ENCODE measurements around the gene PCDHGA1. TPM values are rescaled to one million over a fixed set of nuclear protein-coding genes. Genes with fewer than 3 reads are reported as not detected.
"Not testable (repeated sequence)": the region's sequence is repeated elsewhere in the genome, so short reads cannot be mapped to it uniquely, and the experiment has no call there.

The PCDHGA1 gene
- polyA plus RNA-seq (2011; rRNA removed) (1.9 and 2.2 TPM in 2 replicates), polyA minus RNA-seq (2011; rRNA and poly(A)+ RNA removed) (3.1 and 3.8 TPM in 2 replicates)

GRCh38 chr5:141330299-141331080, at the start of gene PCDHGA1:
PCDHGA1 (plus strand) TSS chr5:141330514.
- peak; percentile 51 for TF ChIP-seq CTCF (IDR thresholded peaks at IDR 0.05; ENCODE audit: low read depth, low read length)
- Histone ChIP-seq H3K27me3 (ENCODE audit: control insufficient read depth, insufficient read depth, low read length) (peaks cover 7% of the 10 kb centered on the region), H3K27ac (ENCODE audit: low read depth, low read length) (no peak within 1 kb of the TSS), H3K9me3 (ENCODE audit: control insufficient read depth, insufficient read depth, low read length) (peaks cover 44% of the 10 kb centered on the region), H3K4me3 (ENCODE audit: low read depth, low read length) (peak within 1 kb of the TSS; percentile 31)
- POLR2A ChIA-PET, result interaction anchor here (1.6 kb wide), 1 partner anchor 10 kb away, joined by 12 read pairs; the partner anchor contains the start of gene TAF7
- CTCF ChIA-PET, result interaction anchor here (0.6 to 8.5 kb wide), 22 partner anchors 9 to 237 kb away, joined by 3 to 133 read pairs (median 5); partner anchors contain the start of genes PCDHGA10, PCDHGA2, PCDHGA3 and PCDHGA5
- no peak for DNase-seq (ENCODE audit: low read depth, low spot score)

GRCh38 chr5:141298376-141298775, 31.9 kb upstream of the PCDHGA1 start:
- no peak for TF ChIP-seq CTCF (IDR thresholded peaks at IDR 0.05; ENCODE audit: low read depth, low read length)
- CTCF ChIA-PET, result no interaction called here
- POLR2A ChIA-PET, result no interaction called here
- Histone ChIP-seq H3K27me3 (ENCODE audit: control insufficient read depth, insufficient read depth, low read length) (no peaks in the 10 kb centered on the region), H3K27ac (ENCODE audit: low read depth, low read length) (no peak overlapping the region), H3K9me3 (ENCODE audit: control insufficient read depth, insufficient read depth, low read length) (peaks cover 39% of the 10 kb centered on the region), H3K4me3 (ENCODE audit: low read depth, low read length) (no peak overlapping the region)
- DNase-seq (ENCODE audit: low read depth, low spot score), result no peak

- DNase-seq (ENCODE audit: low read depth, low spot score), result no peak
- ChIA-PET POLR2A (no interaction called here), CTCF (no interaction called here)
- H3K27me3 ChIP-seq (ENCODE audit: control insufficient read depth, insufficient read depth, low read length), result no peaks in the 10 kb centered on the region
- H3K4me3 ChIP-seq (ENCODE audit: low read depth, low read length), result no peak within 1 kb of the TSS
- H3K9me3 ChIP-seq (ENCODE audit: control insufficient read depth, insufficient read depth, low read length), result peaks cover 46% of the 10 kb centered on the region
- H3K27ac ChIP-seq (ENCODE audit: low read depth, low read length), result no peak within 1 kb of the TSS
- no peak for TF ChIP-seq CTCF (IDR thresholded peaks at IDR 0.05; ENCODE audit: low read depth, low read length)
These were observed 26.6 kb upstream of the PCDHGA1 start, which contains the start of gene SLC25A2 for GRCh38 chr5:141303756-141304155. SLC25A2 (minus strand) TSS chr5:141304049; CDS start chr5:141303865, 184 bp downstream.

- TF ChIP-seq CTCF (IDR thresholded peaks at IDR 0.05; ENCODE audit: low read depth, low read length), result no peak
- H3K27ac ChIP-seq (ENCODE audit: low read depth, low read length), result no peak overlapping the region
- H3K4me3 ChIP-seq (ENCODE audit: low read depth, low read length), result no peak overlapping the region
- no peaks in the 10 kb centered on the region for H3K27me3 ChIP-seq (ENCODE audit: control insufficient read depth, insufficient read depth, low read length)
- ChIA-PET POLR2A (no interaction called here), CTCF (interaction anchor here (1.2 to 1.3 kb wide), 2 partner anchors 13 to 257 kb away, joined by 4 read pairs; no protein-coding TSS in a partner anchor)
- H3K9me3 ChIP-seq (ENCODE audit: control insufficient read depth, insufficient read depth, low read length), result peaks cover 43% of the 10 kb centered on the region
- DNase-seq (ENCODE audit: low read depth, low spot score), result no peak
These were observed 23.7 kb upstream of the PCDHGA1 start for GRCh38 chr5:141306630-141307029.

GRCh38 chr5:141313711-141314110, 16.6 kb upstream of the PCDHGA1 start:
- TF ChIP-seq CTCF (IDR thresholded peaks at IDR 0.05; ENCODE audit: low read depth, low read length), result no peak
- Histone ChIP-seq H3K9me3 (ENCODE audit: control insufficient read depth, insufficient read depth, low read length) (peaks cover 40% of the 10 kb centered on the region), H3K27me3 (ENCODE audit: control insufficient read depth, insufficient read depth, low read length) (no peaks in the 10 kb centered on the region), H3K27ac (ENCODE audit: low read depth, low read length) (no peak overlapping the region), H3K4me3 (ENCODE audit: low read depth, low read length) (no peak overlapping the region)
- DNase-seq (ENCODE audit: low read depth, low spot score), result no peak
- ChIA-PET POLR2A (no interaction called here), CTCF (no interaction called here)

- H3K27me3 ChIP-seq (ENCODE audit: control insufficient read depth, insufficient read depth, low read length); H3K27ac ChIP-seq (ENCODE audit: low read depth, low read length); POLR2A ChIA-PET; H3K4me3 ChIP-seq (ENCODE audit: low read depth, low read length); DNase-seq (ENCODE audit: low read depth, low spot score): not testable (repeated sequence)
- CTCF ChIA-PET, result interaction anchor here (0.7 to 1.7 kb wide), 2 partner anchors 247 to 251 kb away, joined by 4 to 7 read pairs; no protein-coding TSS in a partner anchor
- H3K9me3 ChIP-seq (ENCODE audit: control insufficient read depth, insufficient read depth, low read length), result peaks cover 59% of the 10 kb centered on the region
These were observed 13.4 kb upstream of the PCDHGA1 start for GRCh38 chr5:141316963-141317362.

All from AG04450 (cell line).